Measurements from ENCODE around the gene WFIKKN2.

GRCh38 chr17:50843150-50843905 lies 7.9 kb downstream of the WFIKKN2 start:
- TF ChIP-seq CTCF (conservative IDR thresholded peaks at IDR 0.05; ENCODE audit: low read depth, low read length) (no peak), EZH2 (IDR thresholded peaks at IDR 0.05; ENCODE audit: borderline replicate concordance, low read depth, low read length, poor library complexity, severe bottlenecking) (no peak)
